NCI-H446 treated with DMSO at 0.1 percent for 48 hours (cell line): ENCODE measurements around the gene TMEM255A.

Experiments used
- DNase-seq: peaks from one replicate; lab custom pipeline; 2025; lab: John Stamatoyannopoulos, UW

Gene TMEM255A

GRCh38 chrX:120306630-120307029, 4.6 kb downstream of the TMEM255A start:
- no peak for DNase-seq

- no peak for DNase-seq
Measured at GRCh38 chrX:120305531-120306141, 5.6 kb downstream of the TMEM255A start.

GRCh38 chrX:120304256-120304655, 7.0 kb downstream of the TMEM255A start:
- no peak for DNase-seq

- DNase-seq: no peak
Measured at GRCh38 chrX:120302434-120302833, 8.8 kb downstream of the TMEM255A start.

- no peak for DNase-seq
Measured at GRCh38 chrX:120301960-120302359, 9.3 kb downstream of the TMEM255A start.

GRCh38 chrX:120301497-120301896, 9.8 kb downstream of the TMEM255A start:
- no peak for DNase-seq

GRCh38 chrX:120299928-120300327, 11.3 kb downstream of the TMEM255A start:
- no peak for DNase-seq

GRCh38 chrX:120297923-120298322, 13.3 kb downstream of the TMEM255A start:
- no peak for DNase-seq

GRCh38 chrX:120294651-120295050, 16.6 kb downstream of the TMEM255A start:
- DNase-seq: no peak

GRCh38 chrX:120293015-120293414, 18.2 kb downstream of the TMEM255A start:
- DNase-seq: no peak

- DNase-seq: no peak
Measured at GRCh38 chrX:120291211-120291610, 20.1 kb downstream of the TMEM255A start.

GRCh38 chrX:120290107-120290506, 21.2 kb downstream of the TMEM255A start:
- DNase-seq: no peak

GRCh38 chrX:120287513-120288112, 23.6 kb downstream of the TMEM255A start:
- no peak for DNase-seq

GRCh38 chrX:120286733-120287512, 24.3 kb downstream of the TMEM255A start:
- DNase-seq: no peak

GRCh38 chrX:120282697-120283096, 28.6 kb downstream of the TMEM255A start:
- no peak for DNase-seq

- no peak for DNase-seq
Measured at GRCh38 chrX:120281761-120282160, 29.5 kb downstream of the TMEM255A start.

GRCh38 chrX:120281021-120281624, 30.1 kb downstream of the TMEM255A start:
- no peak for DNase-seq

GRCh38 chrX:120274958-120275357, 36.3 kb downstream of the TMEM255A start:
- no peak for DNase-seq

GRCh38 chrX:120274145-120274544, 37.1 kb downstream of the TMEM255A start:
- no peak for DNase-seq

- no peak for DNase-seq
Measured at GRCh38 chrX:120271218-120271617, 40.0 kb downstream of the TMEM255A start.

GRCh38 chrX:120270567-120270966, 40.7 kb downstream of the TMEM255A start:
- no peak for DNase-seq

GRCh38 chrX:120269373-120270035, 41.8 kb downstream of the TMEM255A start:
- DNase-seq: no peak
